Measurements from ENCODE around the gene PYY.
"Not testable (repeated sequence)": the region's sequence is repeated elsewhere in the genome, so short reads cannot be mapped to it uniquely, and the experiment has no call there.

PYY gene

DNA sequence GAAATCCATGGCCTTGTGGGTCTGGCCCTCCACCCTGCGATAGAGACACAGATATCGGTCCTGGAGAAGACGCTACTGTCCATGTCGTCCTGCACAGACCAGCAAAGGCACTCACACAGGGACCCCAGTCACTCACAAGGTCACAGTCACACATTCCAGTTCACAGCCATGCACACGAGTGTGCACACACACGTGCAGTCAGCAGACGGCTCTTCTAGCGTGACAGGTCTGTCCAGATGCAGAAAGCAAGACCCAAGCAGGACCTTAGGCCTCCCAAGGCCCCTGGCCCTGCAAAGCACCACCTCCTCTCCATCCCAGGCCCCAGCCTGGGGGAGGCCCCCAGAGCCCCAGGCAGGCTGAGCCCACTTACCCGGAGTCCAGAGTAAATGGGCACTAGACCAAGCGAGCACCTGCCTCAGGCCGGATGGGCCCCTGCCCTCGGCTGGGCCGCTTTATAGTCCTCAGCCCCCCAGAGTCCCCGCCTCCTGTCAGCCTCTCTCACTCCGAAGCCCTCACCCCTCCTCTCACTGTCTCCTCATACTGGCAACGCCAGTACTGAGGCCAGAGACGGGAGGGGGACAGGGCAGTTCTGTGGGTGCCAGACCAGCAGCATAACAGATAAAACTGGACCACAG is 11.6 kb downstream of the PYY start, which contains the start of gene PPY:
PPY (minus strand) TSS at position 426 of the 635 bp plus-strand sequence. CDS start 822 bp downstream, outside the sequence.
- TF ChIP-seq, protein P1, sequence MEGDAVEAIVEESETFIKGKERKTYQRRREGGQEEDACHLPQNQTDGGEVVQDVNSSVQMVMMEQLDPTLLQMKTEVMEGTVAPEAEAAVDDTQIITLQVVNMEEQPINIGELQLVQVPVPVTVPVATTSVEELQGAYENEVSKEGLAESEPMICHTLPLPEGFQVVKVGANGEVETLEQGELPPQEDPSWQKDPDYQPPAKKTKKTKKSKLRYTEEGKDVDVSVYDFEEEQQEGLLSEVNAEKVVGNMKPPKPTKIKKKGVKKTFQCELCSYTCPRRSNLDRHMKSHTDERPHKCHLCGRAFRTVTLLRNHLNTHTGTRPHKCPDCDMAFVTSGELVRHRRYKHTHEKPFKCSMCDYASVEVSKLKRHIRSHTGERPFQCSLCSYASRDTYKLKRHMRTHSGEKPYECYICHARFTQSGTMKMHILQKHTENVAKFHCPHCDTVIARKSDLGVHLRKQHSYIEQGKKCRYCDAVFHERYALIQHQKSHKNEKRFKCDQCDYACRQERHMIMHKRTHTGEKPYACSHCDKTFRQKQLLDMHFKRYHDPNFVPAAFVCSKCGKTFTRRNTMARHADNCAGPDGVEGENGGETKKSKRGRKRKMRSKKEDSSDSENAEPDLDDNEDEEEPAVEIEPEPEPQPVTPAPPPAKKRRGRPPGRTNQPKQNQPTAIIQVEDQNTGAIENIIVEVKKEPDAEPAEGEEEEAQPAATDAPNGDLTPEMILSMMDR (IDR thresholded peaks at IDR 0.05; ENCODE audit: extremely low read depth, missing control alignments), result no peak
- no peak for DNase-seq (ENCODE audit: low spot score)

DNA sequence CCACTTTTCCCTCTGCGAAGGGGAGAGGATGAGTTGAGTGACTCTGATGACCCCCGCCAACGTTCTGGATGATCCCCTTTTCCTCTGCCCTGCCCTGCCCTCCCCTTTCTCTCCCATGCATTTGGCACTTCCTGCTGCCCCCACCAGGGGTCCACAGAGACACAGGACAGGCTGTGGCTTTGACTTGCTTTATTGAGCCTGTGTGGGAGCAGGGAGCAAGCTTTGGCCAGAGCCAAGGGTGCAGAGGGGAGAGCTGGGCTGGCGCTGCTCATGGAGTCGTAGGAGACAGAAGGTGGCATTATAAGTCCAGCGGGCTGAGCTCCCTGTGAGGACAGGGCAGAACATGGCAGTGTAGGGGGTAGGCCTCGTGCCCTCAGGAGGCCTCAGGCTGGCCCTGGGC is 13.1 kb downstream of the PYY start:
- TF ChIP-seq, protein P1 (IDR thresholded peaks at IDR 0.05; ENCODE audit: extremely low read depth, missing control alignments), result peak; percentile 26
- no peak for DNase-seq (ENCODE audit: low spot score)

DNA sequence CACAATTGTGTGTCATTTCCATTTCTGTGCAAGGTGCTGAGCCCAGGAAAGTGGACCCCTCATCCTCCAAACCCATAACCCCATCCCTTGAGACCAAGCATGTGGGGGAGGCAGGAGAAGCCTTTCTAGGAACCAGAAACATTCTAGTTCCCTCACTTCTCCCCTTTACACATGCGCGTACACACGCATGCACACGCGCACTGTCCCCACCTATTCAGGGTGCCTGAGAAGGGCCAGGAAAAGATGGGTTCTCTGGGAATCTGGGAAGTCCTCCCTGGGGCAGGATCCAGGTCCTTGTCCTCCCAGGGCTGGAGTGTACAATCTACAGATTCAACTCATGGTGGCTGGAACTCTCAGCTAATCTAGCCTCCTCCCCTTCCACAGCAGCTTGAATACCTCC is 13.9 kb downstream of the PYY start:
- DNase-seq (ENCODE audit: low spot score), result no peak
- TF ChIP-seq, protein P1 (IDR thresholded peaks at IDR 0.05; ENCODE audit: extremely low read depth, missing control alignments), result no peak

DNA sequence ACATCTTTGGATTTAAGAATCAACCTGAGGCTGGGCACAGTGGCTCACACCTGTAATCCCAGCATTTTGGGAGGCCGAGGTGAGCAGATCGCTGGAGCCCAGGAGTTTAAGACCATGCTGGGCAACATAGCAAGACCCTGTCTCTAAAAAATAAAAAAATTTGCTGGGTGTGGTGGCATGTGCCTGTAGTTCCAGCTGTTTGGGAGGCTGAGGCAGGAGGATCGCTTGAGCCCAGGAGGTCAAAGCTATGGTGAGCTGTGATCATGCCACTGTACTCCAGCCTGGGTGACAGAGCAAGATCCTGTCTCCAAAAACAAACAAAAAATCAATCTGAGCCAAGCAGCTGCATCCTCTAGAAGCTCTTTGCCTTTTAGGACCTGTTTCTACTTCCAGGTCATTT is 14.3 kb downstream of the PYY start:
- not testable (repeated sequence) for DNase-seq (ENCODE audit: low spot score)

DNA sequence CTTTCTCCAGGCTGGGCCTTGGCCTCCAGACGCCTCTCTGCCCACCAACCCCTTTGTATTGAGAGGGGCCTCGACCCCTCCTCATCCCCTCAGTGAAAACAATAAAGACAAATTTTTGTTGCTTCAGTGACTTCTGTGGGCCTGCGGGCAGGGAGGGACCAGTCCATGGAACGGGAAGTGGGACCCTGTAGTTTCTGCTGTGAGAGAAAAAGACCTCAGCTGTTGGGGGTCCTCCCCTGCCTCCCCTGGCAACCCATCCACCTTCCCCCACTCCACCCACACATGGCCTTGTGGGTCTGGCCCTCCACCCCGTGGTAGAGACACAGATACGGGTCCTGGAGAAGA is 14.9 kb downstream of the PYY start:
- DNase-seq (ENCODE audit: low spot score), result no peak
- TF ChIP-seq, protein P1 (IDR thresholded peaks at IDR 0.05; ENCODE audit: extremely low read depth, missing control alignments), result no peak

DNA sequence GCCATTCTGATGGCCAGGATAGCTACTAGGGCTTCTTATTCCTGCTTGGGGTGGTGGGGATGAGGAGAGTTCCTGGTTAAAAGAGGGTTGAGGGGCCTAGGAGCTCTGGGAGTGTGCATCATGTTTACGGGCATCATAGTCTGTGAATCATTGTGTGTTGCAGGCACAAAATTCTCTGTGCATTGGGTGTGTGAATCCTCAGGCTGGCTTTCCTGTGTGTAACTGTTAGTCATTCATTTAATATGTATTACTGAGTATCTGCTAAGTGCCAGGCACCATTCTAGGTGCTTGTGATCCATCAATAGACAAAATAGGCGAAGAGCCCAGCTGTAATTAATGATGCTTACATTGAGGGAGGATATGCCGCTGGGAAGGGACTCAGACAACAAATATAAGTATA is 17.3 kb downstream of the PYY start:
- no peak for DNase-seq (ENCODE audit: low spot score)
- TF ChIP-seq, protein P1 (IDR thresholded peaks at IDR 0.05; ENCODE audit: extremely low read depth, missing control alignments), result no peak

DNA sequence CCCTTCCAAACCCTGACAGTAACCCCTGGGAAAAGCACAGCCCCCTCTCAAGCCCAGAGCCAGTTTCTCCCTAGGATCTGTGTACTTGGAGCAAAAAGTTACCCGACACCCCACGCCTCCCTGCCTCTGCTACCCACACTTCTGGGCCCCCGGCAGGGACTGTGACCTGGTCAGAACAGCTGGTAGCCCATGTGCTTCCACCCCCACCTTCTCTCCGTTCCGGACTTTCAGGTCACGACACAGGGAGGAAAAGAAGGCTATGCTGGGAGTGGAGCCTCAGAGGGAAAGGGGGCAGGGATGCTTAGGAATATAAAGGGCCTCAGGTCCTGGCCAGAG is 17.8 kb downstream of the PYY start:
- no peak for DNase-seq (ENCODE audit: low spot score)
- TF ChIP-seq, protein P1 (IDR thresholded peaks at IDR 0.05; ENCODE audit: extremely low read depth, missing control alignments), result no peak

DNA sequence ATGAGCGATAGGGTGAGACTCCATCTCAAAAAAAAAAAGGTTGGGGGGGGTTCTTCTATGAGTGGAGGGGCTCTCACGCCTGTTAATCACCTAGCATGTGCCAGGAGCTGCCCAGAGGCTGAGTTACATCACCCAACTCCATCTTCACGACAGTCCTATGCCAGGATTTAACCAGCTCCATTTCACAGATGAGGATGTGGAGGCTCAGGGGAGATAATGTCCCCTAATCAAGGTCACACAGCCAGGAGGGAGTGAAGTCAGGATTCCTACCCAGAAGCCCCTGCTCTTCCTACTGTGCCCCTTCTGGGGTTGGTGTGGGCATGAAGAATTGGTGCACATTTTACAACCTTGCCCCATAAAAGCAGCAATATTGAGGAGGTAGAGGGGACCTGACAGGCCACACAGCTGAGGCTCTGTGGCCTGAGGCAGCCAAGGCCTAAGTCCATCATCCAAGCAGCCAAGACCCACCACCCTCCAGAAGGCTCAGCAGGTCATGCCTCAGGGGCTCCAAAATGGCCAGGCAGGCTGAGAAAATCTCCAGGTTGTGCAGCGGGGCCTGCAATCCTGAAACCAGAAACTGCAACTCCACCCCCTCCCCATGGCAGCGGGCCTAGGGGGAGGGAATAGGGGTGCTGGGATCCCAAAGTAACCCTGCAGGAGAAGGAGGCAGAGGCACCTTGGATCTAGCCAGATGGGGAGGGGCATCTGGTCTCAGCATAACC is 18.4 kb downstream of the PYY start:
- TF ChIP-seq, protein P1 (IDR thresholded peaks at IDR 0.05; ENCODE audit: extremely low read depth, missing control alignments), result no peak
- no peak for DNase-seq (ENCODE audit: low spot score)
